Dermis blood vessel endothelial cell (primary cell): ENCODE results near the gene LPCAT3. TPM values are rescaled to one million over a fixed set of nuclear protein-coding genes. Genes with fewer than 3 reads are reported as not detected.
A peak's percentile ranks its signal among the peaks of the same experiment; 100 is the strongest.

Source experiments
- DNase-seq: peaks from one replicate; pipeline ENCODE4 v3.0.0; 2010
- total RNA-seq: library from RNA; depleted of rRNA; stranded (reverse); fragments of >200 nt; gene quantifications from 2 replicates; pipeline ENCODE4 v1.2.3, GENCODE V29; 2014

Gene LPCAT3
- total RNA-seq, 1 donor from 2014 or later: 8.0 TPM

DNA sequence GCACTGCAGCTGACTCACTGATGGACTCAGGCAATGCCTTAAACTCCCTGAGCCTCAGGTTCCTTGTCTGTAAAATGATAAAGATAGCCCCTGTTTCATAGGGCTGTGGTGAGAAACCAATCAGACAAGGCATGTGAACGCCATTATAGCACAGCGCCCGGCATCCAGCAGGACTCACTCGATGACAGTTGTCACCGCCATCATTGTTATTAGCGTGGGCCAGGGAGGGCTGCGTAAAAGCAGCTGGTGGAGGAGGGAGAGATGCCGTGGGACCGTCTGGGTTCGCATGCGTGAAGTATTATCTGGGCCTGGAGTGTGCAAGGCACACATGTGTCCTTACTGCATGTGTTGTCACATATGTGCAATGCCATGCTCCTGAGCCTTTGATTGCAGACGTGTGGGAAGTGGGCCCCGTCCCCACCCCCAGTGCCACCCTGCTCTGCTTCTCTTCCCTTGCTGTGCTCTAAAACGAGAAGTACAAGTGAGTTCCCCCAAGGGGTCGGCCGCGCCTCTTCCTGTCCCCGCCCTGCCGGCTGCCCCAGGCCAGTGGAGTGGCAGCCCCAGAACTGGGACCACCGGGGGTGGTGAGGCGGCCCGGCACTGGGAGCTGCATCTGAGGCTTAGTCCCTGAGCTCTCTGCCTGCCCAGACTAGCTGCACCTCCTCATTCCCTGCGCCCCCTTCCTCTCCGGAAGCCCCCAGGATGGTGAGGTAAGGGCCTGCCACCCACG, 67.3 kb downstream of the LPCAT3 start, which contains the start of gene PTPN6:
Gene PTPN6 (plus strand): TSS at position 546 of the 730 bp plus-strand sequence. CDS start 157 bp downstream, at position 703.
- no peak for DNase-seq

- no peak for DNase-seq
Measured at GRCh38 chr12:6950401-6950801, 67.9 kb downstream of the LPCAT3 start.

GRCh38 chr12:6948873-6949594, 69.2 kb downstream of the LPCAT3 start:
- no peak for DNase-seq

DNA sequence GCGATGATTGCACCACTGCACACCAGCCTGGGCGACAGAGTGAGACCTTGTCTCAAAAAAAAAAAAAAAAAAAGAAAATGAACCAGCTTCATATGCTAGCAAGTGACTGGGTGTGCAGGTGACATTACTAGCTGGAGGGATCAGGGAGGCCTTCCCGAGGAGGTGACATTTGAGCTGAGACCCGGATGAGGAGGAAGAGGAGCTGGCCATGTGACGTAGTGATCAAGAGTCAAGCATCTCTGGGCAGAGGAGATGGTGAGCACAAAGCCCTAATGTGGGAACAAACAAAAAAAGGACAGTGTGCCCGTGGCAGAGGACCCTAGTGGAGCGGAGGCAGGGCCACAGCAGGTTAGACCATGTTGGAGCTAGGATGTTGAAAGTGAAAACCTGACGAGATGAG, 70.7 kb downstream of the LPCAT3 start:
- no peak for DNase-seq

- no peak for DNase-seq
Measured at GRCh38 chr12:6946920-6947374, 71.3 kb downstream of the LPCAT3 start.

GRCh38 chr12:6946033-6946919, 72.0 kb downstream of the LPCAT3 start:
- peak; percentile 38 for DNase-seq

- DNase-seq: no peak
Measured at GRCh38 chr12:6945613-6946012, 72.7 kb downstream of the LPCAT3 start.

GRCh38 chr12:6944381-6945186, 73.7 kb downstream of the LPCAT3 start:
- peak; percentile 93 for DNase-seq

DNA sequence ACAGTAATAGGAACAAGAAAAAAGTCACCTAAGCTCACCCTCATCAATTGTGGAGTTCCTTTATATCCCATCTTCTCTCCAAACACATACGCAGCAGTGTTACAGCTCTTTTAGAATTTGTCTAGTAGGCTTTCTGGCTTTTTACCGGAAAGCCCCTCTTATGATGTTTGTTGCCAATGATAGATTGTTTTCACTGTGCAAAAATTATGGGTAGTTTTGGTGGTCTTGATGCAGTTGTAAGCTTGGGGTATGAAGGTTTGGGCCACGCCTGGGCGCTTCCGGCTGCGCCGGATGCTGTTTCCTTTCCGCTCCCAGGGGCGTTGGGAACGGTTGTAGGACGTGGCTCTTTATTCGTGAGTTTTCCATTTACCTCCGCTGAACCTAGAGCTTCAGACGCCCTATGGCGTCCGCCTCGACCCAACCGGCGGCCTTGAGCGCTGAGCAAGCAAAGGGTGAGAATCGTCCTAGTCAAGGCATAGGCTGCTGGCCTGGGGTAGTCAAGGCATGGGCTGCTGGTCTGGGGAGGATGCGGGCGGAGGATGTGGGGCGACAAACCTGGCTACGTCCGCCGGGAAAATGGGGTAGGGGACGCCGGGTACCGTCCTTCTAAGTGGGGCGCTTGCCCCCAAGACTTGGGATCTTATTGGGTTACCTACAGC, 74.4 kb downstream of the LPCAT3 start, which contains the start of the genes C12orf57 and RNU7-1:
Gene C12orf57 (plus strand): TSS at position 301 of the 659 bp plus-strand sequence. CDS start 100 bp downstream, at position 401.
Gene RNU7-1 (plus strand): TSS at position 95 of the 659 bp plus-strand sequence.
- DNase-seq: peak; percentile 87

GRCh38 chr12:6943389-6943721, 74.9 kb downstream of the LPCAT3 start:
- peak; percentile 95 for DNase-seq

DNA sequence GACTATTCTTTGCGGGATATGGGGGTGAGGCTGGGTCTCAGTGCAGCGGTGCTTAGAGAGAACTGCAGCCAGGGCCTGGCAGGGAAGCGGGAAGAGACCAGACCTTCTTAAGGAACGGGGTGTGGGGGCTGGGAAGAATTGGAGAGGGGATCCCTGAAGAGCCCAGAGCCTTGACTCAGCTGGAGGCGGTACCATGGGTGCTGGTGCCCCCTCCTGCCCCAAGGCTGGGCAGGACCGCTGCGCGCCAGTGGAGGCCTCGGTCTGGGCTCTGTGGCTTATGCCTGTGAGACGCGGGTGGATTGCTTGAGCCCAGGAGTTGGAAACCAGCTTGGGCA, 76.0 kb downstream of the LPCAT3 start:
- DNase-seq: no peak

GRCh38 chr12:6941782-6942181, 76.5 kb downstream of the LPCAT3 start:
- no peak for DNase-seq

DNA sequence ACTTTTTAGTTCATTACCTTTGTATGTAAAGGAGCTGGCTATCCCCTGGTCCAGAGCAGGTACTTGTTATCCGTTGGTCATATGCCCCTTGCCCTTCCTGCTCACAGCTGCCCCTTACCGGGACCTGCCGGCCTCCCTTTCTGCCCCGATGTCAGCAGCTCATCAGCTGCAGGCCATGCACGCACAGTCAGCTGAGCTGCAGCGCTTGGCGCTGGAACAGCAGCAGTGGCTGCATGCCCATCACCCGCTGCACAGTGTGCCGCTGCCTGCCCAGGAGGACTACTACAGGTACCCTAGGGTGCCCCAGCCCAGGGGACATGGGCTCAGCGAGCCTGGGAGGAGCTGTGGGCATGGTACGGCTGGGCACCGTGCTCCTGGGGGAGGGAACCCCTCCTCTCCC, 77.0 kb downstream of the LPCAT3 start:
- DNase-seq: no peak

GRCh38 chr12:6939191-6939540, 79.1 kb downstream of the LPCAT3 start:
- no peak for DNase-seq

- no peak for DNase-seq
Measured at GRCh38 chr12:6938353-6939190, 79.7 kb downstream of the LPCAT3 start.

GRCh38 chr12:6937481-6938352, 80.6 kb downstream of the LPCAT3 start:
- DNase-seq: peak; percentile 97

DNA sequence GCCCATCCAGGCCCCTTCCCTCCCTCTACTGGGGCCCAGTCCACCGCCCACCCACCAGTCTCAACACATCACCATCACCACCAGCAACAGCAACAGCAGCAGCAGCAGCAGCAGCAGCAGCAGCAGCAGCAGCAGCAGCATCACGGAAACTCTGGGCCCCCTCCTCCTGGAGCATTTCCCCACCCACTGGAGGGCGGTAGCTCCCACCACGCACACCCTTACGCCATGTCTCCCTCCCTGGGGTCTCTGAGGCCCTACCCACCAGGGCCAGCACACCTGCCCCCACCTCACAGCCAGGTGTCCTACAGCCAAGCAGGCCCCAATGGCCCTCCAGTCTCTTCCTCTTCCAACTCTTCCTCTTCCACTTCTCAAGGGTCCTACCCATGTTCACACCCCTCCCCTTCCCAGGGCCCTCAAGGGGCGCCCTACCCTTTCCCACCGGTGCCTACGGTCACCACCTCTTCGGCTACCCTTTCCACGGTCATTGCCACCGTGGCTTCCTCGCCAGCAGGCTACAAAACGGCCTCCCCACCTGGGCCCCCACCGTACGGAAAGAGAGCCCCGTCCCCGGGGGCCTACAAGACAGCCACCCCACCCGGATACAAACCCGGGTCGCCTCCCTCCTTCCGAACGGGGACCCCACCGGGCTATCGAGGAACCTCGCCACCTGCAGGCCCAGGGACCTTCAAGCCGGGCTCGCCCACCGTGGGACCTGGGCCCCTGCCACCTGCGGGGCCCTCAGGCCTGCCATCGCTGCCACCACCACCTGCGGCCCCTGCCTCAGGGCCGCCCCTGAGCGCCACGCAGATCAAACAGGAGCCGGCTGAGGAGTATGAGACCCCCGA, 81.4 kb downstream of the LPCAT3 start:
- no peak for DNase-seq

- no peak for DNase-seq
Measured at GRCh38 chr12:6936194-6936635, 82.1 kb downstream of the LPCAT3 start.
